Neuronal stem cell (in vitro differentiated cells): Measurements from ENCODE around the gene SPOCK1.

Experiments
- DNase-seq: peaks from one replicate; pipeline ENCODE4 v3.0.0-alpha.2; 2013; ENCODE audit warnings: low spot score
- H2AFZ ChIP-seq: one replicate; pipeline ENCODE4 v1.6.1; 2013; ENCODE audit warnings: mild to moderate bottlenecking, low read length, inconsistent platforms
- H2AK5ac ChIP-seq: 2 replicates; pipeline ENCODE4 v1.6.1; 2013; ENCODE audit warnings: low read depth, mild to moderate bottlenecking, inconsistent platforms, low read length, moderate library complexity, mixed read lengths
- H2BK120ac ChIP-seq: 2 replicates; pipeline ENCODE4 v1.6.1; 2013; ENCODE audit warnings: low read depth, mild to moderate bottlenecking, inconsistent platforms, low read length, moderate library complexity, mixed read lengths
- H2BK12ac ChIP-seq: one replicate; pipeline ENCODE4 v1.6.1; 2013; ENCODE audit warnings: low read length, inconsistent platforms
- H2BK15ac ChIP-seq: 2 replicates; pipeline ENCODE4 v1.6.1; 2013; ENCODE audit warnings: mild to moderate bottlenecking, low read length, inconsistent platforms, mixed read lengths
- H2BK5ac ChIP-seq: one replicate; pipeline ENCODE4 v1.6.1; 2013; ENCODE audit warnings: inconsistent platforms, mild to moderate bottlenecking, low read length, moderate library complexity
- H3K14ac ChIP-seq: one replicate; pipeline ENCODE4 v1.6.1; 2013; ENCODE audit warnings: low read length, inconsistent platforms
- H3K18ac ChIP-seq: 2 replicates; pipeline ENCODE4 v1.6.1; 2013; ENCODE audit warnings: low read length, inconsistent platforms
- H3K23ac ChIP-seq: 2 replicates; pipeline ENCODE4 v1.6.1; 2013; ENCODE audit warnings: low read depth, mild to moderate bottlenecking, mixed read lengths, low read length, inconsistent platforms; ENCODE audit not compliant: poor library complexity
- H3K27ac ChIP-seq: replicated peaks from 3 replicates; pipeline ENCODE4 v1.5.1; 2013; ENCODE audit warnings: low read length, inconsistent platforms
- H3K27me3 ChIP-seq, 3 experiments: 2 replicates each; pipeline ENCODE4 v1.6.1; 2013; ENCODE audit warnings: low read length in 3 of 3, mild to moderate bottlenecking in 2 of 3, inconsistent platforms in 1 of 3, low read depth in 1 of 3, mixed read lengths in 1 of 3, moderate library complexity in 1 of 3; ENCODE audit not compliant: control insufficient read depth in 3 of 3, insufficient read depth in 3 of 3
- H3K36me3 ChIP-seq, 2 donors: replicated peaks in 1 of 2; 2 replicates each; pipeline ENCODE4 v1.6.1; 2013; ENCODE audit warnings: low read length in 2 of 2; ENCODE audit not compliant: control insufficient read depth in 2 of 2, insufficient read depth in 2 of 2
- H3K4ac ChIP-seq: 2 replicates; pipeline ENCODE4 v1.6.1; 2013; ENCODE audit warnings: inconsistent platforms, mild to moderate bottlenecking, low read length, moderate library complexity
- H3K4me1 ChIP-seq, 2 donors: 1 replicate in 1 of 2; 2 replicates in 1 of 2; pipeline ENCODE4 v1.6.1; 2013; ENCODE audit warnings: low read length in 2 of 2, low read depth in 1 of 2; ENCODE audit not compliant: control insufficient read depth in 2 of 2, insufficient read depth in 1 of 2
- H3K4me2 ChIP-seq: one replicate; pipeline ENCODE4 v1.6.1; 2013; ENCODE audit warnings: mild to moderate bottlenecking, low read length, inconsistent platforms; ENCODE audit not compliant: insufficient read depth, poor library complexity, severe bottlenecking
- H3K4me3 ChIP-seq, 2 donors: 2 replicates each; pipeline ENCODE4 v1.5.1; 2013; ENCODE audit warnings: low read length in 2 of 2, mild to moderate bottlenecking in 2 of 2, inconsistent platforms in 1 of 2, moderate library complexity in 1 of 2
- H3K79me1 ChIP-seq: one replicate; pipeline ENCODE4 v1.6.1; 2013; ENCODE audit warnings: low read depth, mild to moderate bottlenecking, inconsistent platforms, low read length, moderate library complexity
- H3K9ac ChIP-seq: one replicate; pipeline ENCODE4 v1.6.1; 2013; ENCODE audit warnings: mild to moderate bottlenecking, low read depth, low read length, inconsistent platforms; ENCODE audit not compliant: poor library complexity
- H3K9me3 ChIP-seq, 2 donors: replicated peaks in 1 of 2; 2 replicates each; pipeline versions ENCODE3 to v1.6.1; 2013; ENCODE audit warnings: low read length in 2 of 2, mild to moderate bottlenecking in 2 of 2, inconsistent platforms in 1 of 2, low read depth in 1 of 2, mixed read lengths in 1 of 2, moderate library complexity in 1 of 2; ENCODE audit not compliant: control insufficient read depth in 2 of 2, insufficient read depth in 1 of 2
- H4K8ac ChIP-seq: one replicate; pipeline ENCODE4 v1.6.1; 2013; ENCODE audit warnings: low read depth, mild to moderate bottlenecking, inconsistent platforms, low read length, moderate library complexity
- H4K91ac ChIP-seq: one replicate; pipeline ENCODE4 v1.6.1; 2013; ENCODE audit warnings: low read length, low read depth, mild to moderate bottlenecking, inconsistent platforms; ENCODE audit not compliant: poor library complexity
- WGBS, 2 donors: extraction: QIAGEN DNeasy Blood & Tissue Kit; methylation state at CpG; one replicate each; pipeline ENCODE4 v1.1.7; 2013; ENCODE audit warnings: missing lambda C conversion rate in 2 of 2, mixed read lengths in 1 of 2; ENCODE audit not compliant: insufficient read length in 2 of 2, insufficient replicate concordance in 1 of 2; ENCODE audit errors: extremely low coverage in 2 of 2; 5-methylcytosine and 5-hydroxymethylcytosine counted together

Gene SPOCK1

GRCh38 chr5:137486707-137487106, 12.4 kb downstream of the SPOCK1 start:
- H4K91ac ChIP-seq, result no peak overlapping the region
- H3K18ac ChIP-seq, result no peak overlapping the region
- H3K4me1 ChIP-seq, result no peaks in the 10 kb centered on the region
- no peak overlapping the region for H3K27ac ChIP-seq
- H2BK5ac ChIP-seq, result no peak overlapping the region
- H2AFZ ChIP-seq, result no peak overlapping the region
- WGBS, 2 donors, result no CpG with 5 or more reads among the region's 2 CpGs
- H2BK120ac ChIP-seq, result no peak overlapping the region
- H3K23ac ChIP-seq, result no peak overlapping the region
- H3K36me3 ChIP-seq, result no peaks in the 10 kb centered on the region
- no peak overlapping the region for H2AK5ac ChIP-seq
- no peak overlapping the region for H3K9ac ChIP-seq
- H3K9me3 ChIP-seq, result no peaks in the 10 kb centered on the region
- H3K79me1 ChIP-seq, result no peaks in the 10 kb centered on the region
- no peak overlapping the region for H3K4ac ChIP-seq
- no peak overlapping the region for H3K4me2 ChIP-seq
- no peak overlapping the region for H3K14ac ChIP-seq
- no peak overlapping the region for H3K4me3 ChIP-seq
- H4K8ac ChIP-seq, result no peak overlapping the region
- no peaks in the 10 kb centered on the region for H3K27me3 ChIP-seq
- H2BK15ac ChIP-seq, result no peak overlapping the region
- no peak for DNase-seq
- no peak overlapping the region for H2BK12ac ChIP-seq

- Histone ChIP-seq H2AFZ (no peak overlapping the region), H3K9ac (no peak overlapping the region), H3K9me3 (no peaks in the 10 kb centered on the region), H3K23ac (no peak overlapping the region), H2BK5ac (no peak overlapping the region), H3K4me2 (no peak overlapping the region), H3K27me3 (no peaks in the 10 kb centered on the region), H2BK15ac (no peak overlapping the region), H3K14ac (no peak overlapping the region), H3K18ac (no peak overlapping the region), H4K8ac (no peak overlapping the region), H2BK120ac (no peak overlapping the region), H3K79me1 (no peaks in the 10 kb centered on the region), H3K4me3 (no peak overlapping the region), H3K36me3 (no peaks in the 10 kb centered on the region), H4K91ac (no peak overlapping the region), H3K4me1 (no peaks in the 10 kb centered on the region), H3K27ac (no peak overlapping the region), H2AK5ac (no peak overlapping the region), H2BK12ac (no peak overlapping the region), H3K4ac (no peak overlapping the region)
- WGBS, 2 donors, result no CpG with 5 or more reads among the region's 4 CpGs
- no peak for DNase-seq
These were observed 17.5 kb downstream of the SPOCK1 start for GRCh38 chr5:137481596-137481995.

- Histone ChIP-seq H3K9ac (no peak overlapping the region), H3K4me1 (peaks cover 0 to 3% of the 10 kb centered on the region in 2 donors), H2BK120ac (no peak overlapping the region), H4K91ac (no peak overlapping the region), H3K36me3 (no peaks in the 10 kb centered on the region), H2BK5ac (no peak overlapping the region), H3K9me3 (no peaks in the 10 kb centered on the region), H4K8ac (no peak overlapping the region), H3K18ac (no peak overlapping the region), H3K27ac (no peak overlapping the region), H3K23ac (no peak overlapping the region), H3K4ac (no peak overlapping the region), H3K4me2 (no peak overlapping the region), H2BK15ac (no peak overlapping the region), H2AFZ (no peak overlapping the region), H2AK5ac (no peak overlapping the region), H2BK12ac (no peak overlapping the region), H3K27me3 (no peaks in the 10 kb centered on the region), H3K14ac (no peak overlapping the region), H3K4me3 (no peak overlapping the region), H3K79me1 (no peaks in the 10 kb centered on the region)
- no peak for DNase-seq
- WGBS, 2 donors, result no CpG with 5 or more reads among the region's 3 CpGs
These were observed 21.1 kb downstream of the SPOCK1 start for GRCh38 chr5:137478043-137478442.

GRCh38 chr5:137470921-137471220, 28.3 kb downstream of the SPOCK1 start:
- Histone ChIP-seq H3K14ac (no peak overlapping the region), H3K4me1 (peaks cover 0 to 3% of the 10 kb centered on the region in 2 donors), H2BK120ac (no peak overlapping the region), H3K9me3 (no peaks in the 10 kb centered on the region), H3K27me3 (no peaks in the 10 kb centered on the region), H2BK5ac (no peak overlapping the region), H4K8ac (no peak overlapping the region), H2BK12ac (no peak overlapping the region), H3K79me1 (no peaks in the 10 kb centered on the region), H3K9ac (no peak overlapping the region), H3K18ac (no peak overlapping the region), H3K23ac (no peak overlapping the region), H3K4me2 (no peak overlapping the region), H3K36me3 (no peaks in the 10 kb centered on the region), H2BK15ac (no peak overlapping the region), H3K4me3 (no peak overlapping the region), H3K27ac (no peak overlapping the region), H4K91ac (no peak overlapping the region), H2AK5ac (no peak overlapping the region), H2AFZ (no peak overlapping the region), H3K4ac (no peak overlapping the region)
- 100% methylated on average over 2 of the region's 4 CpGs; no CpG with 5 or more reads in 1 of the 2 donors for WGBS, 2 donors
- DNase-seq, result no peak
